Trophoblast cell (in vitro differentiated cells and primary cell): ENCODE results near the gene CHAF1B.

ENCODE experiments used
- DNase-seq, 2 donors: peaks; one replicate each; pipeline ENCODE4 v3.0.0-alpha.2; 2016
- H2AFZ ChIP-seq: 2 replicates; pipeline ENCODE4 v1.6.1; 2013; ENCODE audit warnings: low read length, moderate library complexity, mild to moderate bottlenecking; ENCODE audit not compliant: insufficient read depth, poor library complexity
- H2AK5ac ChIP-seq: 2 replicates; pipeline ENCODE4 v1.6.1; 2013; ENCODE audit warnings: mild to moderate bottlenecking, low read length
- H2BK120ac ChIP-seq: 2 replicates; pipeline ENCODE4 v1.6.1; 2013; ENCODE audit warnings: low read length, mild to moderate bottlenecking, moderate library complexity; ENCODE audit not compliant: insufficient read depth, poor library complexity
- H2BK12ac ChIP-seq: 2 replicates; pipeline ENCODE4 v1.6.1; 2013; ENCODE audit warnings: mild to moderate bottlenecking, low read length, moderate library complexity
- H2BK5ac ChIP-seq: 2 replicates; pipeline ENCODE4 v1.6.1; 2013; ENCODE audit warnings: low read length, low read depth, moderate library complexity, mild to moderate bottlenecking; ENCODE audit not compliant: poor library complexity
- H3K14ac ChIP-seq: 2 replicates; pipeline ENCODE4 v1.6.1; 2013; ENCODE audit warnings: mild to moderate bottlenecking, low read length
- H3K18ac ChIP-seq: 2 replicates; pipeline ENCODE4 v1.6.1; 2013; ENCODE audit warnings: mild to moderate bottlenecking, low read length
- H3K23ac ChIP-seq: 2 replicates; pipeline ENCODE4 v1.6.1; 2013; ENCODE audit warnings: low read length
- H3K27ac ChIP-seq: 2 replicates; pipeline ENCODE4 v1.5.1; 2013; ENCODE audit warnings: low read depth, mild to moderate bottlenecking, inconsistent platforms, low read length, moderate library complexity
- H3K27me3 ChIP-seq: 2 replicates; pipeline ENCODE4 v1.6.1; 2013; ENCODE audit warnings: inconsistent platforms, mild to moderate bottlenecking, low read length, moderate library complexity; ENCODE audit not compliant: insufficient read depth
- H3K36me3 ChIP-seq, 2 experiments: 1 replicate in 1 of 2; 2 replicates in 1 of 2; pipeline ENCODE4 v1.6.1; 2013; ENCODE audit warnings: low read length in 2 of 2, mild to moderate bottlenecking in 2 of 2, moderate library complexity in 1 of 2; ENCODE audit not compliant: insufficient read depth in 2 of 2, control insufficient read depth in 1 of 2
- H3K4ac ChIP-seq: 2 replicates; pipeline ENCODE4 v1.6.1; 2013; ENCODE audit warnings: low read depth, mild to moderate bottlenecking, low read length, moderate library complexity
- H3K4me1 ChIP-seq, 2 experiments: 1 replicate in 1 of 2; 2 replicates in 1 of 2; pipeline ENCODE4 v1.6.1; 2013; ENCODE audit warnings: low read length in 2 of 2, mild to moderate bottlenecking in 2 of 2, moderate library complexity in 1 of 2; ENCODE audit not compliant: insufficient read depth in 2 of 2, control insufficient read depth in 1 of 2
- H3K4me2 ChIP-seq: 2 replicates; pipeline ENCODE4 v1.6.1; 2013; ENCODE audit warnings: inconsistent platforms, mild to moderate bottlenecking, low read length, moderate library complexity
- H3K4me3 ChIP-seq: 2 replicates; pipeline ENCODE4 v1.5.1; 2013; ENCODE audit warnings: mild to moderate bottlenecking, low read depth, low read length, inconsistent platforms
- H3K79me1 ChIP-seq: one replicate; pipeline ENCODE4 v1.6.1; 2013; ENCODE audit warnings: low read length
- H3K79me2 ChIP-seq: 2 replicates; pipeline ENCODE4 v1.6.1; 2013; ENCODE audit warnings: low read length, mild to moderate bottlenecking; ENCODE audit not compliant: control insufficient read depth, insufficient read depth, poor library complexity
- H3K9ac ChIP-seq: 2 replicates; pipeline ENCODE4 v1.6.1; 2013; ENCODE audit warnings: mild to moderate bottlenecking, low read length
- H3K9me3 ChIP-seq: 2 replicates; pipeline ENCODE4 v1.6.1; 2013; ENCODE audit warnings: low read depth, mild to moderate bottlenecking, control low read depth, inconsistent platforms, low read length; ENCODE audit not compliant: insufficient read depth
- H4K12ac ChIP-seq: 2 replicates; pipeline ENCODE4 v1.6.1; 2013; ENCODE audit warnings: low read depth, mild to moderate bottlenecking, low read length, moderate library complexity
- H4K8ac ChIP-seq: 2 replicates; pipeline ENCODE4 v1.6.1; 2013; ENCODE audit warnings: low read depth, mild to moderate bottlenecking, low read length, moderate library complexity
- H4K91ac ChIP-seq: one replicate; pipeline ENCODE4 v1.6.1; 2013; ENCODE audit warnings: low read depth, mild to moderate bottlenecking, low read length, moderate library complexity
- WGBS: extraction: QIAGEN DNeasy Blood & Tissue Kit; methylation state at CpG from one replicate; pipeline ENCODE4 v1.1.7; 2013; ENCODE audit warnings: missing lambda C conversion rate; ENCODE audit not compliant: insufficient read length, insufficient coverage; ENCODE audit errors: extremely low coverage; 5-methylcytosine and 5-hydroxymethylcytosine counted together

CHAF1B gene

GRCh38 chr21:36463991-36464390, 78.8 kb downstream of the CHAF1B start:
- H2BK120ac ChIP-seq = no peak overlapping the region
- no peaks in the 10 kb centered on the region for H3K79me1 ChIP-seq
- no peak overlapping the region for H3K27ac ChIP-seq
- no peak overlapping the region for H2AK5ac ChIP-seq
- no peak overlapping the region for H3K4me3 ChIP-seq
- WGBS = no CpG with 5 or more reads among the region's 10 CpGs
- no peak overlapping the region for H2BK12ac ChIP-seq
- no peak for DNase-seq
- H3K27me3 ChIP-seq = no peaks in the 10 kb centered on the region
- H3K36me3 ChIP-seq = no peaks in the 10 kb centered on the region
- no peak overlapping the region for H4K8ac ChIP-seq
- H3K4me2 ChIP-seq = no peak overlapping the region
- H3K4me1 ChIP-seq = no peaks in the 10 kb centered on the region
- no peak overlapping the region for H3K14ac ChIP-seq
- no peak overlapping the region for H3K4ac ChIP-seq
- no peak overlapping the region for H4K91ac ChIP-seq
- no peak overlapping the region for H4K12ac ChIP-seq
- H3K79me2 ChIP-seq = no peaks in the 10 kb centered on the region
- no peak overlapping the region for H2AFZ ChIP-seq
- no peak overlapping the region for H3K18ac ChIP-seq
- H2BK5ac ChIP-seq = no peak overlapping the region
- no peak overlapping the region for H3K9ac ChIP-seq
- H3K23ac ChIP-seq = no peak overlapping the region
- H3K9me3 ChIP-seq = no peaks in the 10 kb centered on the region

- Histone ChIP-seq H2BK120ac (no peak overlapping the region), H3K27ac (no peak overlapping the region), H3K36me3 (no peaks in the 10 kb centered on the region), H4K12ac (no peak overlapping the region), H2AFZ (no peak overlapping the region), H3K79me2 (no peaks in the 10 kb centered on the region), H3K9ac (no peak overlapping the region), H2BK5ac (no peak overlapping the region), H3K9me3 (no peaks in the 10 kb centered on the region), H3K14ac (no peak overlapping the region), H3K4me1 (no peaks in the 10 kb centered on the region), H3K79me1 (no peaks in the 10 kb centered on the region), H3K23ac (no peak overlapping the region), H2AK5ac (no peak overlapping the region), H2BK12ac (no peak overlapping the region), H3K4ac (no peak overlapping the region), H4K91ac (no peak overlapping the region), H3K4me2 (no peak overlapping the region), H3K27me3 (no peaks in the 10 kb centered on the region), H4K8ac (no peak overlapping the region), H3K18ac (no peak overlapping the region), H3K4me3 (no peak overlapping the region)
- no peak for DNase-seq
- no CpG with 5 or more reads among the region's 3 CpGs for WGBS
Observed at GRCh38 chr21:36464590-36464989, 79.4 kb downstream of the CHAF1B start.

- no peak overlapping the region for H4K8ac ChIP-seq
- no peak overlapping the region for H3K18ac ChIP-seq
- H4K91ac ChIP-seq = no peak overlapping the region
- H2AFZ ChIP-seq = no peak overlapping the region
- no peaks in the 10 kb centered on the region for H3K36me3 ChIP-seq
- H3K14ac ChIP-seq = no peak overlapping the region
- H3K9ac ChIP-seq = no peak overlapping the region
- H2BK12ac ChIP-seq = no peak overlapping the region
- DNase-seq = no peak
- H4K12ac ChIP-seq = no peak overlapping the region
- no peak overlapping the region for H2BK120ac ChIP-seq
- no peak overlapping the region for H3K4ac ChIP-seq
- H3K79me2 ChIP-seq = no peaks in the 10 kb centered on the region
- H3K4me3 ChIP-seq = no peak overlapping the region
- no peak overlapping the region for H2AK5ac ChIP-seq
- H2BK5ac ChIP-seq = no peak overlapping the region
- no CpG with 5 or more reads among the region's 8 CpGs for WGBS
- H3K23ac ChIP-seq = no peak overlapping the region
- H3K27me3 ChIP-seq = no peaks in the 10 kb centered on the region
- no peak overlapping the region for H3K4me2 ChIP-seq
- no peaks in the 10 kb centered on the region for H3K9me3 ChIP-seq
- H3K4me1 ChIP-seq = no peaks in the 10 kb centered on the region
- H3K79me1 ChIP-seq = no peaks in the 10 kb centered on the region
- H3K27ac ChIP-seq = no peak overlapping the region
Observed at GRCh38 chr21:36465478-36465877, 80.3 kb downstream of the CHAF1B start.

GRCh38 chr21:36466061-36466511, 80.9 kb downstream of the CHAF1B start:
- no peak overlapping the region for H3K4me2 ChIP-seq
- no peak overlapping the region for H3K23ac ChIP-seq
- H2BK120ac ChIP-seq = no peak overlapping the region
- H3K4me3 ChIP-seq = no peak overlapping the region
- H3K79me2 ChIP-seq = no peaks in the 10 kb centered on the region
- no peak overlapping the region for H3K4ac ChIP-seq
- H3K79me1 ChIP-seq = no peaks in the 10 kb centered on the region
- no peak overlapping the region for H3K9ac ChIP-seq
- H2AK5ac ChIP-seq = no peak overlapping the region
- no peak overlapping the region for H2BK12ac ChIP-seq
- H4K91ac ChIP-seq = no peak overlapping the region
- no peak overlapping the region for H4K12ac ChIP-seq
- H4K8ac ChIP-seq = no peak overlapping the region
- H3K9me3 ChIP-seq = no peaks in the 10 kb centered on the region
- H2AFZ ChIP-seq = no peak overlapping the region
- no peaks in the 10 kb centered on the region for H3K4me1 ChIP-seq
- H3K14ac ChIP-seq = no peak overlapping the region
- H3K27ac ChIP-seq = no peak overlapping the region
- no peak for DNase-seq
- H3K27me3 ChIP-seq = no peaks in the 10 kb centered on the region
- H3K18ac ChIP-seq = no peak overlapping the region
- no peaks in the 10 kb centered on the region for H3K36me3 ChIP-seq
- WGBS = no CpG with 5 or more reads among the region's 8 CpGs
- no peak overlapping the region for H2BK5ac ChIP-seq
